ENCODE data around the gene ABTB1. TPM values are rescaled to one million over a fixed set of nuclear protein-coding genes. Genes with fewer than 3 reads are reported as not detected.

ABTB1 gene
- polyA plus RNA-seq, 1 donor from 2014 or later = 2.0 TPM

DNA sequence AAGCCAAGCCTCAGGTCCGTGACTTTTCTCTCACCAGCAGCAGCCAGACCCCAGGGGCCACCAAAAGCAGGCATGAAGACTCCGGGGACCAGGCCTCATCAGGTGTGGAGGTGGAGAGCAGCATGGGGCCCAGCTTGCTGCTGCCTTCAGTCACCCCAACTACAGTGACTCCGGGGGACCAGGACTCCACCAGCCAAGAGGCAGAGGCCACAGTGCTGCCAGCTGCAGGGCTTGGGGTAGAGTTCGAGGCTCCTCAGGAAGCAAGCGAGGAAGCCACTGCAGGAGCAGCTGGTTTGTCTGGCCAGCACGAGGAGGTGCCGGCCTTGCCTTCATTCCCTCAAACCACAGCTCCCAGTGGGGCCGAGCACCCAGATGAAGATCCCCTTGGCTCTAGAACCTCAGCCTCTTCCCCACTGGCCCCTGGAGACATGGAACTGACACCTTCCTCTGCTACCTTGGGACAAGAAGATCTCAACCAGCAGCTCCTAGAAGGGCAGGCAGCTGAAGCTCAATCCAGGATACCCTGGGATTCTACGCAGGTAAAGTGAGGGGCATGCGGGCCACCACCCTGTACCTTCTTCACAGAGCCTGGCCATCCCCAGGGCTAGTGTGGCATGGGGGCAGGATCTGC is 12.0 kb upstream of the ABTB1 start:
- Histone ChIP-seq H3K9ac (ENCODE audit: low read length) (no peak overlapping the region), H3F3A (ENCODE audit: insufficient read depth, low read length, poor library complexity, severe bottlenecking) (no peaks in the 10 kb centered on the region), H3K4me2 (ENCODE audit: low read length) (no peak overlapping the region), H3K9me3 (ENCODE audit: low read length) (no peaks in the 10 kb centered on the region), H3K36me3 (ENCODE audit: insufficient read depth, low read length) (peaks cover 9% of the 10 kb centered on the region), H3K27ac (ENCODE audit: low read length) (no peak overlapping the region), H3K79me2 (replicated peaks; ENCODE audit: insufficient read depth, low read length) (no peaks in the 10 kb centered on the region), H3K27me3 (ENCODE audit: insufficient read depth, low read depth, low read length) (no peaks in the 10 kb centered on the region), H3K9me2 (ENCODE audit: insufficient read depth, low read length) (no peaks in the 10 kb centered on the region), H3K4me3 (ENCODE audit: low read length) (no peak overlapping the region), H4K20me1 (ENCODE audit: insufficient read depth) (no peaks in the 10 kb centered on the region), H2AFZ (ENCODE audit: low read depth, low read length) (no peak overlapping the region)
- TF ChIP-seq, protein P1, sequence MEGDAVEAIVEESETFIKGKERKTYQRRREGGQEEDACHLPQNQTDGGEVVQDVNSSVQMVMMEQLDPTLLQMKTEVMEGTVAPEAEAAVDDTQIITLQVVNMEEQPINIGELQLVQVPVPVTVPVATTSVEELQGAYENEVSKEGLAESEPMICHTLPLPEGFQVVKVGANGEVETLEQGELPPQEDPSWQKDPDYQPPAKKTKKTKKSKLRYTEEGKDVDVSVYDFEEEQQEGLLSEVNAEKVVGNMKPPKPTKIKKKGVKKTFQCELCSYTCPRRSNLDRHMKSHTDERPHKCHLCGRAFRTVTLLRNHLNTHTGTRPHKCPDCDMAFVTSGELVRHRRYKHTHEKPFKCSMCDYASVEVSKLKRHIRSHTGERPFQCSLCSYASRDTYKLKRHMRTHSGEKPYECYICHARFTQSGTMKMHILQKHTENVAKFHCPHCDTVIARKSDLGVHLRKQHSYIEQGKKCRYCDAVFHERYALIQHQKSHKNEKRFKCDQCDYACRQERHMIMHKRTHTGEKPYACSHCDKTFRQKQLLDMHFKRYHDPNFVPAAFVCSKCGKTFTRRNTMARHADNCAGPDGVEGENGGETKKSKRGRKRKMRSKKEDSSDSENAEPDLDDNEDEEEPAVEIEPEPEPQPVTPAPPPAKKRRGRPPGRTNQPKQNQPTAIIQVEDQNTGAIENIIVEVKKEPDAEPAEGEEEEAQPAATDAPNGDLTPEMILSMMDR (IDR thresholded peaks at IDR 0.05; ENCODE audit: poor library complexity, severe bottlenecking) = no peak
- TF ChIP-seq TAF1 (IDR thresholded peaks at IDR 0.05; ENCODE audit: low read depth) = no peak

DNA sequence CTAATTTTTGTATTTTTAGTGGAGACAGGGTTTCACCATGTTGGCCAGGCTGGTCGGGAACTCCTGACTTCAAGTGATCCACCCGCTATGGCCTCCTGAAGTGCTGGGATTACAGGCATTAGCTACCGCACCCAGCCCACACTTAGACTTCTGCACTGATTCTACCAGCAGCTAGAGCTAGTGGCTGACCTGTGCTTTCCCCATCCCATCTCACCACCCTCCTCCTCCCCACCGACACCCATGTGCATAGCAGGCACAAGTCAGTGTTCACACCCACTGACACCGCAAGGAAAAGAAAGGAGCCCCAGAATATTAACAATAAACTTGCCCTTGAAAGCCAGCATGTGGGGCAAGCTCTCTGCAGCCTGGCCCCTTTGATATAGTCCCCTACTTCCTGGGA is 11.2 kb upstream of the ABTB1 start:
- Histone ChIP-seq H3F3A (ENCODE audit: insufficient read depth, low read length, poor library complexity, severe bottlenecking) (no peaks in the 10 kb centered on the region), H3K9ac (ENCODE audit: low read length) (no peak overlapping the region), H4K20me1 (ENCODE audit: insufficient read depth) (no peaks in the 10 kb centered on the region), H2AFZ (ENCODE audit: low read depth, low read length) (no peak overlapping the region), H3K9me3 (ENCODE audit: low read length) (no peaks in the 10 kb centered on the region), H3K27me3 (ENCODE audit: insufficient read depth, low read depth, low read length) (no peaks in the 10 kb centered on the region), H3K4me2 (ENCODE audit: low read length) (no peak overlapping the region), H3K79me2 (replicated peaks; ENCODE audit: insufficient read depth, low read length) (no peaks in the 10 kb centered on the region), H3K9me2 (ENCODE audit: insufficient read depth, low read length) (no peaks in the 10 kb centered on the region), H3K27ac (ENCODE audit: low read length) (no peak overlapping the region), H3K4me3 (ENCODE audit: low read length) (no peak overlapping the region), H3K36me3 (ENCODE audit: insufficient read depth, low read length) (peaks cover 11% of the 10 kb centered on the region)
- TF ChIP-seq TAF1 (IDR thresholded peaks at IDR 0.05; ENCODE audit: low read depth) = no peak
- no peak for TF ChIP-seq EZH2 (IDR thresholded peaks at IDR 0.05; ENCODE audit: borderline replicate concordance, insufficient read depth, low read length, poor library complexity, severe bottlenecking)
- no peak for TF ChIP-seq POLR2AphosphoS5 (IDR thresholded peaks at IDR 0.05)
- TF ChIP-seq EP300 (conservative IDR thresholded peaks at IDR 0.05; ENCODE audit: poor library complexity, severe bottlenecking) = no peak
- no peak for TF ChIP-seq RAD21 (conservative IDR thresholded peaks at IDR 0.05)
- no peak for TF ChIP-seq SMC3 (conservative IDR thresholded peaks at IDR 0.05; ENCODE audit: poor library complexity)

DNA sequence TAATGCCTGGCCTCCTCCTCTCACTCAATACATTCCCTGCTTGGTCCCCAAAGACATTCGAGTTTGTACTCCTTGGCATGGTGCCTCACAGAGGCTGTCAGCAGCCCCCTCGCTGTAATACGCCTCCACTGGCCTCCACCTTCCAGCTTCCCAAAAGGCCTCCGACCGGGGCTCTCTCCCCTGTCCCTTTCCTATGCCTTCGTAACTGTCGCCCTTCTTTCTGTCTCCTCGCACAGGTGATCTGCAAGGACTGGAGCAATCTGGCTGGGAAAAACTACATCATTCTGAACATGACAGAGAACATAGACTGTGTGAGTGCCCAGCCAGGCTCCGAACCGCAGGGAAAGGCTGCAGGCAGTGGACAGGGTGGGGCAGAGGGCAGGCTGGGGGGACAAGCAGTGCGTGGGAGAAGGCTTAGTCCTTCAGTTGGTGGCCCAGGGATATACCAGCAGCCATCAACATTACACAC is 10.7 kb upstream of the ABTB1 start:
- no peaks in the 10 kb centered on the region for H4K20me1 ChIP-seq (ENCODE audit: insufficient read depth)
- H3K4me3 ChIP-seq (ENCODE audit: low read length) = no peak overlapping the region
- no peaks in the 10 kb centered on the region for H3K27me3 ChIP-seq (ENCODE audit: insufficient read depth, low read depth, low read length)
- H3K36me3 ChIP-seq (ENCODE audit: insufficient read depth, low read length) = peaks cover 12% of the 10 kb centered on the region
- H3F3A ChIP-seq (ENCODE audit: insufficient read depth, low read length, poor library complexity, severe bottlenecking) = no peaks in the 10 kb centered on the region
- TF ChIP-seq MXI1 (conservative IDR thresholded peaks at IDR 0.05; ENCODE audit: poor library complexity, severe bottlenecking) (no peak), TAF1 (IDR thresholded peaks at IDR 0.05; ENCODE audit: low read depth) (no peak), EZH2 (IDR thresholded peaks at IDR 0.05; ENCODE audit: borderline replicate concordance, insufficient read depth, low read length, poor library complexity, severe bottlenecking) (no peak), SMC3 (conservative IDR thresholded peaks at IDR 0.05; ENCODE audit: poor library complexity) (no peak), POLR2AphosphoS5 (IDR thresholded peaks at IDR 0.05) (no peak)
- TF ChIP-seq, protein P2, sequence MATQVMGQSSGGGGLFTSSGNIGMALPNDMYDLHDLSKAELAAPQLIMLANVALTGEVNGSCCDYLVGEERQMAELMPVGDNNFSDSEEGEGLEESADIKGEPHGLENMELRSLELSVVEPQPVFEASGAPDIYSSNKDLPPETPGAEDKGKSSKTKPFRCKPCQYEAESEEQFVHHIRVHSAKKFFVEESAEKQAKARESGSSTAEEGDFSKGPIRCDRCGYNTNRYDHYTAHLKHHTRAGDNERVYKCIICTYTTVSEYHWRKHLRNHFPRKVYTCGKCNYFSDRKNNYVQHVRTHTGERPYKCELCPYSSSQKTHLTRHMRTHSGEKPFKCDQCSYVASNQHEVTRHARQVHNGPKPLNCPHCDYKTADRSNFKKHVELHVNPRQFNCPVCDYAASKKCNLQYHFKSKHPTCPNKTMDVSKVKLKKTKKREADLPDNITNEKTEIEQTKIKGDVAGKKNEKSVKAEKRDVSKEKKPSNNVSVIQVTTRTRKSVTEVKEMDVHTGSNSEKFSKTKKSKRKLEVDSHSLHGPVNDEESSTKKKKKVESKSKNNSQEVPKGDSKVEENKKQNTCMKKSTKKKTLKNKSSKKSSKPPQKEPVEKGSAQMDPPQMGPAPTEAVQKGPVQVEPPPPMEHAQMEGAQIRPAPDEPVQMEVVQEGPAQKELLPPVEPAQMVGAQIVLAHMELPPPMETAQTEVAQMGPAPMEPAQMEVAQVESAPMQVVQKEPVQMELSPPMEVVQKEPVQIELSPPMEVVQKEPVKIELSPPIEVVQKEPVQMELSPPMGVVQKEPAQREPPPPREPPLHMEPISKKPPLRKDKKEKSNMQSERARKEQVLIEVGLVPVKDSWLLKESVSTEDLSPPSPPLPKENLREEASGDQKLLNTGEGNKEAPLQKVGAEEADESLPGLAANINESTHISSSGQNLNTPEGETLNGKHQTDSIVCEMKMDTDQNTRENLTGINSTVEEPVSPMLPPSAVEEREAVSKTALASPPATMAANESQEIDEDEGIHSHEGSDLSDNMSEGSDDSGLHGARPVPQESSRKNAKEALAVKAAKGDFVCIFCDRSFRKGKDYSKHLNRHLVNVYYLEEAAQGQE (IDR thresholded peaks at IDR 0.05; ENCODE audit: borderline replicate concordance) = no peak
- H3K9ac ChIP-seq (ENCODE audit: low read length) = no peak overlapping the region
- no peak overlapping the region for H2AFZ ChIP-seq (ENCODE audit: low read depth, low read length)
- H3K79me2 ChIP-seq (replicated peaks; ENCODE audit: insufficient read depth, low read length) = no peaks in the 10 kb centered on the region
- no peaks in the 10 kb centered on the region for H3K9me2 ChIP-seq (ENCODE audit: insufficient read depth, low read length)
- H3K9me3 ChIP-seq (ENCODE audit: low read length) = no peaks in the 10 kb centered on the region
- H3K4me2 ChIP-seq (ENCODE audit: low read length) = no peak overlapping the region
- H3K27ac ChIP-seq (ENCODE audit: low read length) = no peak overlapping the region
